ENCODE measurements around the gene ALKBH4. TPM values are rescaled to one million over a fixed set of nuclear protein-coding genes. Genes with fewer than 3 reads are reported as not detected.
"Not testable (repeated sequence)": the region's sequence is repeated elsewhere in the genome, so short reads cannot be mapped to it uniquely, and the experiment has no call there.

Gene ALKBH4
- total RNA-seq, 1 experiment from 2014 or later, result 31.0 TPM

DNA sequence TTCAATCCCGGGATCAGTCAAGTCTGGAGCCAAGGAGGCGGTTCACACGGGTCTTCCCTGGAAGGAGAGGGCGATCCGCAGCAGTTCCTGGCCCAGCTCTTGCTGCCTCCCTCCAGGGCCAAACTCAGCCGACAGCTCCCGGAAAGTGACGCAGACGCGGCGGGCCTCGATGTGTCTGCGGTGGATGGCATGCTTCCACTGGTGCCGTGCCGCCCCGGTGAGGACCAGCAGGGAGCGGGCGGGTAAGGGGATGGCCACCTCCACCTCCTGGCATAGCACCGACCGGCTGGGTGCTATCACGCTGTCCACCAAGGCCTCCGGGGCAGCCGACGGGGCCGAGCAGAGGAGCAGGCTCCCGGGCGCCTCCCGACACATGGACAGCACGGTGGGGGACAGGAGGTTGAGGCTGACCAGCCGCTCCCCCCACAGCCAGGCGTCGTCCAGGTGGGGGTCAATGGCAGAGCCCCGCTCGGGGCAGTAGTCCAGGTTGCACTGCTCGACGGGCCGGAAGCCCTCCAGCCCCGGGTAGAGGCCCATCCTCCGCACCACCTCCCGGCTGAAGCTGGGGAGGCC lies 7.2 kb downstream of the ALKBH4 start:
- intact Hi-C loops (cut with micrococcal nuclease), result no loop called here
- Histone ChIP-seq H3K4me3 (ENCODE audit: low read length) (no peak overlapping the region), H3K9me2 (replicated peaks; ENCODE audit: low read length) (no peaks in the 10 kb centered on the region), H3K27ac (ENCODE audit: low read length) (no peak overlapping the region), H3K9me3 (ENCODE audit: low read length) (no peaks in the 10 kb centered on the region), H3K4me2 (ENCODE audit: low read length) (no peak overlapping the region), H3K4me1 (ENCODE audit: insufficient read depth, low read length) (peaks cover 6% of the 10 kb centered on the region; the same call in 1 of the 2 replicates), H3K27me3 (ENCODE audit: low read length) (no peaks in the 10 kb centered on the region), H3K79me2 (ENCODE audit: low read length) (no peaks in the 10 kb centered on the region), H3K36me3 (ENCODE audit: low read depth, low read length) (0 out of 2 replicates have a peak, but pooled peaks cover 3% of the 10 kb centered on the region), H3K9ac (ENCODE audit: low read length) (no peak overlapping the region), H3F3A (ENCODE audit: low read length, unreplicated experiment) (no peaks in the 10 kb centered on the region), H2AFZ (ENCODE audit: low read length) (no peak overlapping the region), H4K20me1 (ENCODE audit: low read length) (no peaks in the 10 kb centered on the region)
- no peak for ATAC-seq
- BruUV-seq (replicated peaks), result no TSS peak
- TF ChIP-seq EZH2phosphoT487 (IDR thresholded peaks at IDR 0.05; ENCODE audit: borderline replicate concordance, low read length) (no peak), EZH2 (IDR thresholded peaks at IDR 0.05; ENCODE audit: low read length, unreplicated experiment) (no peak)
- TF ChIP-seq, protein P1, sequence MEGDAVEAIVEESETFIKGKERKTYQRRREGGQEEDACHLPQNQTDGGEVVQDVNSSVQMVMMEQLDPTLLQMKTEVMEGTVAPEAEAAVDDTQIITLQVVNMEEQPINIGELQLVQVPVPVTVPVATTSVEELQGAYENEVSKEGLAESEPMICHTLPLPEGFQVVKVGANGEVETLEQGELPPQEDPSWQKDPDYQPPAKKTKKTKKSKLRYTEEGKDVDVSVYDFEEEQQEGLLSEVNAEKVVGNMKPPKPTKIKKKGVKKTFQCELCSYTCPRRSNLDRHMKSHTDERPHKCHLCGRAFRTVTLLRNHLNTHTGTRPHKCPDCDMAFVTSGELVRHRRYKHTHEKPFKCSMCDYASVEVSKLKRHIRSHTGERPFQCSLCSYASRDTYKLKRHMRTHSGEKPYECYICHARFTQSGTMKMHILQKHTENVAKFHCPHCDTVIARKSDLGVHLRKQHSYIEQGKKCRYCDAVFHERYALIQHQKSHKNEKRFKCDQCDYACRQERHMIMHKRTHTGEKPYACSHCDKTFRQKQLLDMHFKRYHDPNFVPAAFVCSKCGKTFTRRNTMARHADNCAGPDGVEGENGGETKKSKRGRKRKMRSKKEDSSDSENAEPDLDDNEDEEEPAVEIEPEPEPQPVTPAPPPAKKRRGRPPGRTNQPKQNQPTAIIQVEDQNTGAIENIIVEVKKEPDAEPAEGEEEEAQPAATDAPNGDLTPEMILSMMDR (conservative IDR thresholded peaks at IDR 0.05; ENCODE audit: low read depth, low read length), result no peak
- ChIA-PET POLR2A (ENCODE audit: unreplicated experiment) (no interaction called here), CTCF (no interaction called here)
- no peak for DNase-seq

GRCh38 chr7:102456327-102456726 lies 8.3 kb downstream of the ALKBH4 start:
- TF ChIP-seq EZH2phosphoT487 (IDR thresholded peaks at IDR 0.05; ENCODE audit: borderline replicate concordance, low read length) (no peak), EZH2 (IDR thresholded peaks at IDR 0.05; ENCODE audit: low read length, unreplicated experiment) (no peak)
- TF ChIP-seq, protein P1 (conservative IDR thresholded peaks at IDR 0.05; ENCODE audit: low read depth, low read length), result no peak
- CTCF ChIA-PET, result interaction anchor here (0.5 to 1.2 kb wide), 2 partner anchors 52 to 348 kb away, joined by 3 to 10 read pairs; no protein-coding TSS in a partner anchor
- no peaks in the 10 kb centered on the region for H3K9me2 ChIP-seq (replicated peaks; ENCODE audit: low read length)
- no peak overlapping the region for H2AFZ ChIP-seq (ENCODE audit: low read length)
- H3K79me2 ChIP-seq (ENCODE audit: low read length), result no peaks in the 10 kb centered on the region
- DNase-seq (peak; percentile 67), ATAC-seq (peak; percentile 86)
- POLR2A ChIA-PET (ENCODE audit: unreplicated experiment), result no interaction called here
- no peak overlapping the region for H3K4me3 ChIP-seq (ENCODE audit: low read length)
- no peaks in the 10 kb centered on the region for H3K27me3 ChIP-seq (ENCODE audit: low read length)
- 0 out of 2 replicates have a peak, but pooled peaks cover 3% of the 10 kb centered on the region for H3K36me3 ChIP-seq (ENCODE audit: low read depth, low read length)
- H3K9ac ChIP-seq (ENCODE audit: low read length), result no peak overlapping the region
- H3K9me3 ChIP-seq (ENCODE audit: low read length), result no peaks in the 10 kb centered on the region
- no peaks in the 10 kb centered on the region for H4K20me1 ChIP-seq (ENCODE audit: low read length)
- H3K4me1 ChIP-seq (ENCODE audit: insufficient read depth, low read length), result peaks cover 6% of the 10 kb centered on the region; the same call in 1 of the 2 replicates
- intact Hi-C loops (cut with micrococcal nuclease), result no loop called here
- 0 out of 2 replicates have a peak overlapping the region, but pooled peaks have one; percentile 24 for H3K4me2 ChIP-seq (ENCODE audit: low read length)
- H3K27ac ChIP-seq (ENCODE audit: low read length), result peak overlapping the region; percentile 29
- BruUV-seq (replicated peaks), result TSS peak; percentile 19
- H3F3A ChIP-seq (ENCODE audit: low read length, unreplicated experiment), result no peaks in the 10 kb centered on the region

DNA sequence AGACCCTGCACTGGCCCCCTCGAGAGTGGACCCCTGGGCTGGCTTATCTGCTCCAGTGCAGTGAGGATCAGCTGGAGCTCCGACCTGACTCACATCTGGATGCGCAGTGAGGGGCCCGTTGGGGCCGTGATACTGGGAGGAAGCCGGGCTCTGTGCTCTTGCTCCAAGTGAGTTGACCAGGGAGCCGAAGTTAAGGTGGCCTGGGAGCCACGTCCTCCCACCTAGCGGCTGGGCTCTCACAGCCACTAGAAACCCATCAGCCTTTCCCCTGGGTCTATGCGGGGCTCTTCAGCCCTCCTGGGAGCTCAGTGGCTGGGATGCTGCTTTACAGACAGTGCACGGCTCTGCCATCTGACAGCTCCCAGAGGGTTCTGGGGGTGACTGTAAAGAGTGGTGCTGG lies 9.1 kb downstream of the ALKBH4 start:
- Histone ChIP-seq H3K4me2 (ENCODE audit: low read length) (no peak overlapping the region), H3K36me3 (ENCODE audit: low read depth, low read length) (0 out of 2 replicates have a peak, but pooled peaks cover 3% of the 10 kb centered on the region), H3K4me3 (ENCODE audit: low read length) (no peak overlapping the region), H4K20me1 (ENCODE audit: low read length) (no peaks in the 10 kb centered on the region), H3K9me2 (replicated peaks; ENCODE audit: low read length) (no peaks in the 10 kb centered on the region), H3K9ac (ENCODE audit: low read length) (no peak overlapping the region), H3K27ac (ENCODE audit: low read length) (no peak overlapping the region), H3K79me2 (ENCODE audit: low read length) (no peaks in the 10 kb centered on the region), H3K9me3 (ENCODE audit: low read length) (no peaks in the 10 kb centered on the region), H3F3A (ENCODE audit: low read length, unreplicated experiment) (no peaks in the 10 kb centered on the region), H3K27me3 (ENCODE audit: low read length) (no peaks in the 10 kb centered on the region), H2AFZ (ENCODE audit: low read length) (no peak overlapping the region), H3K4me1 (ENCODE audit: insufficient read depth, low read length) (peaks cover 6% of the 10 kb centered on the region; the same call in 1 of the 2 replicates)
- BruUV-seq (replicated peaks), result no TSS peak
- intact Hi-C loops (cut with micrococcal nuclease), result no loop called here
- POLR2A ChIA-PET (ENCODE audit: unreplicated experiment), result no interaction called here
- ATAC-seq, result no peak
- TF ChIP-seq EZH2phosphoT487 (IDR thresholded peaks at IDR 0.05; ENCODE audit: borderline replicate concordance, low read length), result no peak
- TF ChIP-seq EZH2 (IDR thresholded peaks at IDR 0.05; ENCODE audit: low read length, unreplicated experiment), result no peak
- TF ChIP-seq, protein P1 (conservative IDR thresholded peaks at IDR 0.05; ENCODE audit: low read depth, low read length), result no peak
- no peak for DNase-seq
- CTCF ChIA-PET, result interaction anchor here (1.2 kb wide), 1 partner anchor 51 kb away, joined by 3 read pairs; no protein-coding TSS in a partner anchor

DNA sequence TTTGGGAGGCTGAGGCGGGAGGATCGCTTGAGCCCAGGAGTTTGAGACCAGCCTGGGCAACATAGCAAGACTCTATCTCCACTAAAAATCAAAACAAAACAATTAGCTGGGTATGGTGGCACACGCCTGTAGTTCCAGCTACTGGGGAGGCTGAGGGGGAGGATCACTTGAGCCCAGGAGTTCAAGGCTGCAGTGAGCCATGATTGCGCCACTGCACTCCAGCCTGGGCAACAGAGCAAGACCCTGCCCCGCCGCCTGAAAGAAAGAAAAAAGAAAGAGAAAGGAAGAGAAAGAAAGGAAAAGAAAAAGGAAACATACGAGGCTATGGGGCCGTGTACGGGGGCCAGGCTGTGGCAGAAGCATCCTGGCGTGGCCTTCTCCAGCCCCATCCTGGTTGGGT lies 9.7 kb downstream of the ALKBH4 start:
- H3F3A ChIP-seq (ENCODE audit: low read length, unreplicated experiment); H3K4me3 ChIP-seq (ENCODE audit: low read length); H2AFZ ChIP-seq (ENCODE audit: low read length); H3K36me3 ChIP-seq (ENCODE audit: low read depth, low read length); H4K20me1 ChIP-seq (ENCODE audit: low read length); H3K27me3 ChIP-seq (ENCODE audit: low read length); CTCF ChIA-PET; H3K79me2 ChIP-seq (ENCODE audit: low read length); H3K4me2 ChIP-seq (ENCODE audit: low read length); ATAC-seq; H3K9me2 ChIP-seq (replicated peaks; ENCODE audit: low read length); BruUV-seq (replicated peaks); POLR2A ChIA-PET (ENCODE audit: unreplicated experiment); DNase-seq; H3K9ac ChIP-seq (ENCODE audit: low read length); H3K9me3 ChIP-seq (ENCODE audit: low read length); H3K27ac ChIP-seq (ENCODE audit: low read length); H3K4me1 ChIP-seq (ENCODE audit: insufficient read depth, low read length): not testable (repeated sequence)
- intact Hi-C loops (cut with micrococcal nuclease), result loop anchor here (5.0 kb wide), 2 partner anchors 43 to 58 kb away; partner anchors contain the start of gene PRKRIP1
